Measurements from ENCODE around the gene PTGER2.

Gene PTGER2

GRCh38 chr14:52352569-52352968, 38.5 kb downstream of the PTGER2 start:
- H3K36me3 ChIP-seq (ENCODE audit: low read depth): no peaks in the 10 kb centered on the region
- no peak overlapping the region for H3K4me3 ChIP-seq (ENCODE audit: severe bottlenecking)
- H3K27ac ChIP-seq (ENCODE audit: poor library complexity, severe bottlenecking): no peak overlapping the region
- no peaks in the 10 kb centered on the region for H3K27me3 ChIP-seq (ENCODE audit: insufficient read depth, poor library complexity, severe bottlenecking)
- no peaks in the 10 kb centered on the region for H3K9me3 ChIP-seq (ENCODE audit: severe bottlenecking)
- ATAC-seq (ENCODE audit: low read depth) (no peak), DNase-seq (ENCODE audit: low spot score) (no peak)
- H3K4me1 ChIP-seq (ENCODE audit: insufficient read depth, poor library complexity, severe bottlenecking): peaks cover 50% of the 10 kb centered on the region
- no peak for TF ChIP-seq CTCF (IDR thresholded peaks at IDR 0.05; ENCODE audit: poor library complexity, severe bottlenecking)

- H3K4me3 ChIP-seq (ENCODE audit: severe bottlenecking): no peak overlapping the region
- no peak for TF ChIP-seq CTCF (IDR thresholded peaks at IDR 0.05; ENCODE audit: poor library complexity, severe bottlenecking)
- peak overlapping the region; percentile 79 for H3K27ac ChIP-seq (ENCODE audit: poor library complexity, severe bottlenecking)
- peaks cover 39% of the 10 kb centered on the region for H3K4me1 ChIP-seq (ENCODE audit: insufficient read depth, poor library complexity, severe bottlenecking)
- no peak for ATAC-seq (ENCODE audit: low read depth)
- no peak for DNase-seq (ENCODE audit: low spot score)
- H3K9me3 ChIP-seq (ENCODE audit: severe bottlenecking): no peaks in the 10 kb centered on the region
- H3K27me3 ChIP-seq (ENCODE audit: insufficient read depth, poor library complexity, severe bottlenecking): no peaks in the 10 kb centered on the region
- no peaks in the 10 kb centered on the region for H3K36me3 ChIP-seq (ENCODE audit: low read depth)
Observed at GRCh38 chr14:52354242-52354641, 40.1 kb downstream of the PTGER2 start.

DNA sequence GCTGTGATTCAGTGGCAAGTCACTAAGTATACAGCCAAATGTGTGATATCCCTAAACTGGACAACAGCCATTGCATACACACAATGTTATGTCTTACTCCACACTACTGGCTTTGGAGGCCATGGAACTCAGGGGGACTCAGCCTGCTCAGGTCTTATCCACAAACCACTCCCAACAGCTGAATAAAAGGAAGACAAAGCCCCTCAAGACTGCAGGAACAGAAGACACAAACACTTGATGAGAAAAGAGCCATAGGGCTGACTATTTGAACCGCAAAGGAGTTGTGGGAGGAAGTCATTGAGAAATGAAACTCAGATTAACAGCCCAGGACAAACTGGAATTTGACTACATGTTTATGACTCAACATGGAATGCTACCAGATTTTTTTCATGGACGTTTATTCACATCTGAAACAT, 40.9 kb downstream of the PTGER2 start:
- no peaks in the 10 kb centered on the region for H3K36me3 ChIP-seq (ENCODE audit: low read depth)
- no peak overlapping the region for H3K4me3 ChIP-seq (ENCODE audit: severe bottlenecking)
- peaks cover 39% of the 10 kb centered on the region for H3K4me1 ChIP-seq (ENCODE audit: insufficient read depth, poor library complexity, severe bottlenecking)
- H3K27me3 ChIP-seq (ENCODE audit: insufficient read depth, poor library complexity, severe bottlenecking): no peaks in the 10 kb centered on the region
- no peak for TF ChIP-seq CTCF (IDR thresholded peaks at IDR 0.05; ENCODE audit: poor library complexity, severe bottlenecking)
- ATAC-seq (ENCODE audit: low read depth) (peak; percentile 77), DNase-seq (ENCODE audit: low spot score) (no peak)
- peak overlapping the region; percentile 79 for H3K27ac ChIP-seq (ENCODE audit: poor library complexity, severe bottlenecking)
- H3K9me3 ChIP-seq (ENCODE audit: severe bottlenecking): no peaks in the 10 kb centered on the region

GRCh38 chr14:52355526-52355925, 41.4 kb downstream of the PTGER2 start:
- ATAC-seq (ENCODE audit: low read depth) (no peak), DNase-seq (ENCODE audit: low spot score) (no peak)
- Histone ChIP-seq H3K4me1 (ENCODE audit: insufficient read depth, poor library complexity, severe bottlenecking) (peaks cover 39% of the 10 kb centered on the region), H3K27me3 (ENCODE audit: insufficient read depth, poor library complexity, severe bottlenecking) (no peaks in the 10 kb centered on the region), H3K27ac (ENCODE audit: poor library complexity, severe bottlenecking) (peak overlapping the region; percentile 79), H3K4me3 (ENCODE audit: severe bottlenecking) (no peak overlapping the region), H3K36me3 (ENCODE audit: low read depth) (no peaks in the 10 kb centered on the region), H3K9me3 (ENCODE audit: severe bottlenecking) (no peaks in the 10 kb centered on the region)
- no peak for TF ChIP-seq CTCF (IDR thresholded peaks at IDR 0.05; ENCODE audit: poor library complexity, severe bottlenecking)

DNA sequence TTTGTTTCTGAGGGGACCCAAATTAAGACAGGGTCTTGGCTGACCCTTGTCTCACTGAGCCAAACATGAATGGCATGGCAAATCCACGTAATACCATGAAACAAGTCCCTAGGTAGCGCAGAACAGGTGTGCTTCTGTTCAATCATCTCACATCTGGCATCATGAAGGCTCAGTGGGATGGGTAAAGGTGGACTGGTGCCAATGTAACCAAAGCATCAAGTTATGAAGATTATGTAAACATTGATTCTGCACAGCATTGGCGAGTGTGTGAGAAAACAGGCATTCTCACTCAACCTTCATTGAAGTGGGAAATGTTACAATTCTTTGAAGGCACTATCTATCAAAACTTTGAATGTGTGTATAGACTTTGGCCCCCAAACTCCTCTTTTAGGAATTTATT, 41.9 kb downstream of the PTGER2 start:
- Histone ChIP-seq H3K4me3 (ENCODE audit: severe bottlenecking) (no peak overlapping the region), H3K27ac (ENCODE audit: poor library complexity, severe bottlenecking) (peak overlapping the region; percentile 79), H3K9me3 (ENCODE audit: severe bottlenecking) (no peaks in the 10 kb centered on the region), H3K4me1 (ENCODE audit: insufficient read depth, poor library complexity, severe bottlenecking) (peaks cover 39% of the 10 kb centered on the region), H3K27me3 (ENCODE audit: insufficient read depth, poor library complexity, severe bottlenecking) (no peaks in the 10 kb centered on the region), H3K36me3 (ENCODE audit: low read depth) (no peaks in the 10 kb centered on the region)
- TF ChIP-seq CTCF (IDR thresholded peaks at IDR 0.05; ENCODE audit: poor library complexity, severe bottlenecking): no peak
- no peak for DNase-seq (ENCODE audit: low spot score)
- peak; percentile 66 for ATAC-seq (ENCODE audit: low read depth)

Measured in RWPE2 (cell line).